AG09319 (cell line): ENCODE results near the gene MGARP.

Experiments
- DNase-seq: peaks from one replicate; pipeline ENCODE4 v3.0.0-alpha.2; 2010; ENCODE audit warnings: low read depth; ENCODE audit errors: extremely low read depth
- TF ChIP-seq, protein P1 (sequence below): IDR thresholded peaks from 2 replicates; pipeline ENCODE4 v1.5.1; 2011; ENCODE audit warnings: low read depth, mild to moderate bottlenecking, inconsistent platforms, low read length, moderate library complexity

MGARP gene

DNA sequence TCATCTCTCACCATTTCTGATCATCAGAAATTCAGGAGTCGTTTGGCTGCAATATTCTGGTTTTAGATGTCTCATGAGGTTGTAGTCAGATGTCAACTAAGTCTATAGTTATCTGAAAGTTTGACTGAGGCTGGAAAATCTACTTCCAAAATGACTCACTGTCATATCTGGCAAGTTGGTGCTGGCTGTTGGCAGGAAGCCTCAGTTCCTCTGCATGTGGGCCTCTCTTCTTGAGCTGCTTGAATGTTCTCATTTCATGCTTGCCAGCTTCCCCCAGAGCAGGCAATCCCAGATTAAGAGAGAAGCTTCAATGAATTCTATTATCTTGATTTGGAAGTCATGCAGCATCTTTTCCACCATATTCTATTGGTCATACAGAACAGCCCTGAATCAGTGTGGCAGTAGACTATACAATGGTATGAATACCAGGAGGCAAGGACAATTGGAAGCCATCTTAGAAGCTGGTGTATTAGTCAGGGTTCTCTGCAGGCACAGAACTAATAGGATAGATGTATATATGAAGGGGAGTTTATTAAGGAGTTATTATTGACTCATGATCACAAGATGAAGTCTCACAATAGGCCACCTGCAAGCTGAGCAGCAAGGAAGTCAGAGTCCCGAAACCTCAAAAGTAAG, 56.2 kb downstream of the MGARP start:
- no peak for DNase-seq
- TF ChIP-seq, protein P1, sequence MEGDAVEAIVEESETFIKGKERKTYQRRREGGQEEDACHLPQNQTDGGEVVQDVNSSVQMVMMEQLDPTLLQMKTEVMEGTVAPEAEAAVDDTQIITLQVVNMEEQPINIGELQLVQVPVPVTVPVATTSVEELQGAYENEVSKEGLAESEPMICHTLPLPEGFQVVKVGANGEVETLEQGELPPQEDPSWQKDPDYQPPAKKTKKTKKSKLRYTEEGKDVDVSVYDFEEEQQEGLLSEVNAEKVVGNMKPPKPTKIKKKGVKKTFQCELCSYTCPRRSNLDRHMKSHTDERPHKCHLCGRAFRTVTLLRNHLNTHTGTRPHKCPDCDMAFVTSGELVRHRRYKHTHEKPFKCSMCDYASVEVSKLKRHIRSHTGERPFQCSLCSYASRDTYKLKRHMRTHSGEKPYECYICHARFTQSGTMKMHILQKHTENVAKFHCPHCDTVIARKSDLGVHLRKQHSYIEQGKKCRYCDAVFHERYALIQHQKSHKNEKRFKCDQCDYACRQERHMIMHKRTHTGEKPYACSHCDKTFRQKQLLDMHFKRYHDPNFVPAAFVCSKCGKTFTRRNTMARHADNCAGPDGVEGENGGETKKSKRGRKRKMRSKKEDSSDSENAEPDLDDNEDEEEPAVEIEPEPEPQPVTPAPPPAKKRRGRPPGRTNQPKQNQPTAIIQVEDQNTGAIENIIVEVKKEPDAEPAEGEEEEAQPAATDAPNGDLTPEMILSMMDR = no peak

DNA sequence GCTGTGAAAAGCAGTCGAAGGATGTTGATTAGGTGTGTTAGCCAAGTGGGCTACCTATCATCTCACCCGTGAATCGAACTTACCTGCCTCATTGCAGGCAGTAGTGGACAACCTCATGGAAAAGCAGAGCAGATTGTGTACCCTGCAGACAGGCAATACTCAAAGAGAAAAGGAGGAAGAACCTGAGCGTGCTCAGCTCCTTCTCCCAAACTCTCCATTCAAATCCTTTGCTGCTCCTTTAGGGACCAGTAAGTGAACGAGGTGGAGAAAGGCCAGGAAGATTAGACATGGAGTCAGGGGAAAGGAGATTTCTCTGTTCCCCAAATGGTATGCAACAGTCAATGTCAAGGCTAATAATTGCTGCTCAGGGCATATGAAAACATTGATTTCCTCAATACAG, 57.8 kb downstream of the MGARP start:
- TF ChIP-seq, protein P1 = no peak
- no peak for DNase-seq

DNA sequence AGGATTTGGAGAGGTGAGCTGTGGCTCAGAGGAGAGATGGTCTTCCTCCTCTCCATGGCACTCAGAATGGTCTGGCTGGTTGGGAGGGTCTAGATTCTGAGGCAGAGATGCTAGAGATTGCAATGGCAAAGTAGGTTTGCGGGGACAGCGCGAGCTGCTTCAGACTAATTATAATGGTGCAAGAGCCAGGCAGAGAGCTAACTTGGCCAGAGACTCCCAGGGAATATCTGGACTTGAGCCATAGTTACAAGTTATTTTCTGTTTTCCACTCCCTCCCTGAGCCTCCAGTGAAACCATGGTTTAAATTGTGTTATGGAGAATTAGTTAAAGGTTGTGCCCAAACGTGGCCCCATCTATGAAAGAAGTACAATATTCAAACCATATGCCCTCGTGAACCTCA, 58.3 kb downstream of the MGARP start:
- no peak for DNase-seq
- TF ChIP-seq, protein P1 = no peak

DNA sequence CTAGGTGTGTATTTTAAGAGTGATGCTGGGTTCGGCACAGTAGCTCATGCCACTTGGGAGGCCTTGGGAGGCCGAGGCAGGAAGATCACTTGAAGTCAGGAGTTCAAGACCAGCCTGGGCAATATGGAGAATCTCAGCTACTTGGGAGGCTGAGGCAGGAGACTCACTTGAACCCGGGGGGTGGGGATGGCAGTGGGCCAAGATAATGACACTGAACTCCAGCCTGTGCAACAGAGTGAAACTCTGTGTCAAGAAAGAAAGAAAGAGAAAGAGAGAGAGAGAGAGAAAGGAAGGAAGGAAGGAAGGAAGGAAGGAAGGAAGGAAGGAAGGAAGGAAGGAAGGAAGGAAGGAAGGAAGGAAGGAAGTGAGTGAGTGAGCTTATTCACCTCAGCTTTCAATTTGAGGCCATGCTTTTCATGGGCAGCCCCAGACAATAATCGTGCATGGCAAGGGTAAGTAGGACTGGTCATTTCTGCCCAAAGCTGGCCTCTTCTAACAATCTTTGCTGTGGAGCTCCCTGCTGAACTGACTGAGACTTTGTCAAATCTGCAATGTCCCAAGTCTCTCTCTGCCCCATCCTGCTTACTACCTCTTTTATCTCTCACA, 60.5 kb downstream of the MGARP start:
- TF ChIP-seq, protein P1 = no peak
- no peak for DNase-seq
